ENCODE results near the gene CYP19A1. TPM values are rescaled to one million over a fixed set of nuclear protein-coding genes. Genes with fewer than 3 reads are reported as not detected.

CYP19A1 gene
- total RNA-seq, 1 experiment from 2014 or later, result not detected

Small RNAs within 50 kb of the gene (small RNA-seq; reads per million reads assigned to genes)
- gene AC020891.4 (not detected), gene MIR4713 (not detected), gene MIR7973-1 (not detected)

Other genes starting within 250 kb of the CYP19A1 start
- 1.8 and 2.3 TPM in 2 replicates for gene TNFAIP8L3, start 243.7 kb downstream of the CYP19A1 start, total RNA-seq (2014; rRNA removed; shearing (Covaris generic))
- not detected in 2 replicates for gene GLDN, start 3.1 kb upstream of the CYP19A1 start, total RNA-seq (2014; rRNA removed; shearing (Covaris generic))

Data from HT1080 (cell line).